ENCODE measurements around the gene ENKD1.

DNA sequence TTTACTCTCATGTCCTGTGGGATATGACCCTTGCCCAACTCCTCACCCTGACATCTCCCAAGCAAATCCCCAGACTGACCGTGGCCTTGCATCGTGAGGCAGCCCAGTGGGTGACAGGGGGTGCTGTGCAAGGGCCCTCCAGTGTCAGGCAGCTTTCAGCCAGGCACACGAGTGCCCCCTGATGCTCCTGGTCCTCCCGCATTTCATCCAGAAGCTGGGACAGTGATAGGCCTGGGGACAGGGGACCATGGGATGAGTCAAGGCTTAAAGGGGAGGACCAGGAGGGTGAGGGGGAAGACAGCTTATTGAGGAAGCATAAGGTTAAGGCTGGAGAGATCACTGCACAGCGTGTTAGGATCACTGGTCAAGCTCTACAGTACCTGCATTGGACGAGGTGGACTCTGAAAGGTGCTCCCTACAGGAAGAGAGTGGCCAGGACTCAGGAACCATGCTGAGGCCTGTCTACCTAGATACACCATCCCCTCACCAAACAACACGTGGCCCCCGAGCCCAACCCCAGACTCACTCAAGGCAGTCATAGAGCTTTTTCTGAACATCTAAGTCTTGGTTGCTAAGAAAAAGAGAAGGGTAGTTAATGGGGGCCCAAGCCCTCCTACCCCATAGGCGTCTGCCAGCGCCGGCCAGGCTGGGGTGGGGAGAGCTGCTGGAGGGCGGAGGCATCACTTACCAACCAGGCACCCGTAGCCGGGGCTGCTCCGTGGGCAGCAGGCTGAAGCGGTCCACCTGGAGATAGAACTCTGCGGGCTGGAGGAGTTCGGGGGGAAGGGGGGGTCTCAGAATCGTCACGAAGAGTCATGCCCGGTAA lies 7.5 kb downstream of the ENKD1 start:
- TF ChIP-seq POLR2A (IDR thresholded peaks at IDR 0.05): no peak
- TF ChIP-seq, protein P1, sequence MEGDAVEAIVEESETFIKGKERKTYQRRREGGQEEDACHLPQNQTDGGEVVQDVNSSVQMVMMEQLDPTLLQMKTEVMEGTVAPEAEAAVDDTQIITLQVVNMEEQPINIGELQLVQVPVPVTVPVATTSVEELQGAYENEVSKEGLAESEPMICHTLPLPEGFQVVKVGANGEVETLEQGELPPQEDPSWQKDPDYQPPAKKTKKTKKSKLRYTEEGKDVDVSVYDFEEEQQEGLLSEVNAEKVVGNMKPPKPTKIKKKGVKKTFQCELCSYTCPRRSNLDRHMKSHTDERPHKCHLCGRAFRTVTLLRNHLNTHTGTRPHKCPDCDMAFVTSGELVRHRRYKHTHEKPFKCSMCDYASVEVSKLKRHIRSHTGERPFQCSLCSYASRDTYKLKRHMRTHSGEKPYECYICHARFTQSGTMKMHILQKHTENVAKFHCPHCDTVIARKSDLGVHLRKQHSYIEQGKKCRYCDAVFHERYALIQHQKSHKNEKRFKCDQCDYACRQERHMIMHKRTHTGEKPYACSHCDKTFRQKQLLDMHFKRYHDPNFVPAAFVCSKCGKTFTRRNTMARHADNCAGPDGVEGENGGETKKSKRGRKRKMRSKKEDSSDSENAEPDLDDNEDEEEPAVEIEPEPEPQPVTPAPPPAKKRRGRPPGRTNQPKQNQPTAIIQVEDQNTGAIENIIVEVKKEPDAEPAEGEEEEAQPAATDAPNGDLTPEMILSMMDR (IDR thresholded peaks at IDR 0.05): no peak
